Inflammatory macrophage (primary cell): ENCODE data around the gene DDX55.

ENCODE experiments used
- DNase-seq, 2 donors: peaks; one replicate each; pipeline ENCODE4 v3.0.0-alpha.2; 2020 to 2022

The DDX55 gene

GRCh38 chr12:123614531-123614930 is 12.6 kb downstream of the DDX55 start:
- DNase-seq: no peak

- DNase-seq: no peak
These were observed 15.2 kb downstream of the DDX55 start for GRCh38 chr12:123617144-123617543.

- DNase-seq: no peak
These were observed 15.7 kb downstream of the DDX55 start for GRCh38 chr12:123617580-123617979.

- no peak for DNase-seq
These were observed 19.2 kb downstream of the DDX55 start for GRCh38 chr12:123621101-123621500.

GRCh38 chr12:123621619-123622530 is 20.0 kb downstream of the DDX55 start:
- no peak for DNase-seq

GRCh38 chr12:123633379-123634141 is 31.7 kb downstream of the DDX55 start, which contains the start of the genes EIF2B1 and GTF2H3:
TSS of gene EIF2B1 (minus strand) at chr12:123633686. CDS start at chr12:123633557, 129 bp downstream.
TSS of gene GTF2H3 (plus strand) at chr12:123633829. CDS start at chr12:123633860, 31 bp downstream.
- peak; percentile 97 to 98 for DNase-seq

GRCh38 chr12:123634142-123634561 is 32.3 kb downstream of the DDX55 start:
- DNase-seq: no peak

- DNase-seq: no peak
These were observed 42.0 kb downstream of the DDX55 start for GRCh38 chr12:123643911-123644310.

GRCh38 chr12:123645380-123645779 is 43.5 kb downstream of the DDX55 start:
- no peak for DNase-seq

GRCh38 chr12:123645878-123646277 is 44.0 kb downstream of the DDX55 start:
- DNase-seq: no peak

- no peak for DNase-seq
These were observed 46.5 kb downstream of the DDX55 start for GRCh38 chr12:123648401-123648800.

GRCh38 chr12:123654129-123654701 is 52.3 kb downstream of the DDX55 start:
- DNase-seq: no peak

GRCh38 chr12:123655420-123655819 is 53.5 kb downstream of the DDX55 start:
- no peak for DNase-seq

- DNase-seq: no peak
These were observed 54.5 kb downstream of the DDX55 start for GRCh38 chr12:123656392-123656791.

- DNase-seq: no peak
These were observed 55.3 kb downstream of the DDX55 start for GRCh38 chr12:123657211-123657610.

GRCh38 chr12:123659996-123660727 is 58.3 kb downstream of the DDX55 start:
- peak; percentile 84 to 87 for DNase-seq

GRCh38 chr12:123667771-123668170 is 65.9 kb downstream of the DDX55 start:
- no peak for DNase-seq
